Ramos (cell line): Measurements from ENCODE around the gene TCF20.

Experiments
- in situ Hi-C: fragments of 300-500 bp; cut with MboI; formaldehyde crosslinking; loops from one replicate; pipeline ENCODE4 v1.14.3; 2022; ENCODE audit warnings: low sequenced_read_pairs; ENCODE audit not compliant: unreplicated experiment

The TCF20 gene

DNA sequence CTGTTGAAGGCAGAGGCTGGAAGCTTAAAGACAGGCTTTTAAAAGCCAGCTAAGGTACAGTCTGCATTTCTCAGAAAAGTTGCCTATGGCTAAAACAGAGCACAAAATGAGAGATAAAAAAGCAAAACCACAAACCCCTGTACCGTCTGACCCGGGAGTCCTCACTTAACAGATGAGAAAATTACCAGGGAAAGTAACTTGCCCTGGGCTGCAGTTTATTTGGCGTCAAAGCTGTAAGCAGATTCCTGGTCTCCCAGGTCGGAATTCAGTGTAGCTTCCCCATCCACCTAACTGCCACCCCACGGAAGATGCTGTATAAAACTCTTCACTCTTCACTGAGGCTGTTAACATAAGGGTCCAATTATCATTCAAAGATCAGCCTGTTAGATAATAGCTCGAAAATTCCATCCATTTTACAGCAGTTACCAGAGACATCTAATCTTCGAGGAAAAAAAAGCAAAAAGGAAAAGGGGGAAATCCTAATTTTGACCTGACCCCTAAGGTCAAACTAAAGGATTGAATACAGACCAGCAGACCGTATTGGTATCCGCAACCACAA is 1.5 kb downstream of the TCF20 start:
- in situ Hi-C loops: no loop called here

DNA sequence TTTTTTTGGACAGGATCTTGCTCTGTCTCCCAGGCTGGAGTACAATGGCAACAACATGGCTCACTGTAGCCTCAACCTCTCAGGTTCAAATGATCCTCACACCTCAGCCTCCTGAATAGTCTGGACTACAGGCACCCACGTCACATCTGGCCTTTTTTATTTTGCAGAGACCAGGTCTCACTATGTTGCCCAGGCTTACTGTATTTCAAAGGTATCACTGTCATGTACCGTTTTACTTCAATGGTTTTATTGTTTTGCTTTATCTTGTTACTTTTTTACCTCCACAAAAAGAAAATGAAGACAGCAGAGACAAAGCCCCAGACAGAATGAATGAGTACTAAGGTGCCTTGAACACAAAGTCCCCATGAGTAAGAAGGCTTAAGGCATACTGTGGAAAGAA is 5.1 kb downstream of the TCF20 start:
- in situ Hi-C loops: no loop called here

DNA sequence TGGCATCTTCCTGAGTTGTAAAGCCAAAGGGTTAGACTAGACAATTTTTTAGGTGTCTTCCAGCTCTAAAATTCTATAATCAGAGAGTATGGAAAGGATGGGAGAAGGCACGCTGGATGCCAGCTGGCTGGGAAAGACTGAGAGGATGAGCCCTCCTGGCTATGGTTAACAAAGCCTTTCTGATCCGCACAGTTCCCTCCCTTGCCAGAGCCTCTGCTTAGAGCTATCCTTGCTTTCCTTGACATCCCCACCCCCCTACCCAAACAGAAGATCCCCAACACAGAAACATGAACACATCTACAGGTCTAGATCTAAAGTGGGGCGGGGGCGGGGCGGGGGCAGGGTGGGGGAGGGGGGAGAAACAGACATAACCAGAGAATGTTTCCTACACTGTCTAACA is 6.5 kb downstream of the TCF20 start:
- in situ Hi-C loops: no loop called here

DNA sequence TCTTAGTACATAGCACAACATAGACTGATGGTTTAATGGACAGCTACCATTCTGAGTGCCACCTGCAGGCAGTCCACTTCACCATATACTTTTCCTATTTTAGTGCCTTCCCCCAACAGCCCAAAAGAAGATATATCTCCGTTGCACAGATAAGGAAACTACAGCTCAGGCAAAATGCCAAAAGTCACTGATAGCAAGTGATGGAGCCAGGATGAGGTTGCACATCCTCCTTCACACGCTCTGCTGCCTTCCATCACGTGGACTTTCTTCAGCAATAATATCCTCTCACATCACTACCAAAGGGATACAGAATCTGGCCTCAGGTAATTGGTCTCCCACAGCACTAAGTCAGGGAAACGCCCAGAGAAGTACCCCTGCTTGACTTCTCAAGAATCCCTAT is 7.5 kb downstream of the TCF20 start:
- in situ Hi-C loops: no loop called here

DNA sequence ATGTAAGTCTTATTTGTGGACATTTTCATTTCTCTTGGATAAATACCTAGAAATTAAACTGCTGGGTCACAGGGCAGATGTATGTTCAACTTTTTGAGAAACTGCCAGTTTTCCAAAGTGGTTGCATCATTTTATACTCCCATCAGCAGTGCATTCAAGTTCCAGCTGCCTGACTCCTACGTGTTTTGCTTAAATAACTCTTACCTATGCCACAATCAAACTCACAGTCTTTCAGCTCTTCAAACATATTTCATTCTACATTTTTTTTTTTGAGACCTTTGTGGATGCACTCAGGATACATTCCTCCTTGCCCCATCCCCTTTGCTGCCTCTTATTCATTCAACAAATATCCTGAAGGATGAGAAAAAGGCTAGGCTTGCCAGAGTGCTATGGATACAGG is 9.2 kb downstream of the TCF20 start:
- in situ Hi-C loops: no loop called here

DNA sequence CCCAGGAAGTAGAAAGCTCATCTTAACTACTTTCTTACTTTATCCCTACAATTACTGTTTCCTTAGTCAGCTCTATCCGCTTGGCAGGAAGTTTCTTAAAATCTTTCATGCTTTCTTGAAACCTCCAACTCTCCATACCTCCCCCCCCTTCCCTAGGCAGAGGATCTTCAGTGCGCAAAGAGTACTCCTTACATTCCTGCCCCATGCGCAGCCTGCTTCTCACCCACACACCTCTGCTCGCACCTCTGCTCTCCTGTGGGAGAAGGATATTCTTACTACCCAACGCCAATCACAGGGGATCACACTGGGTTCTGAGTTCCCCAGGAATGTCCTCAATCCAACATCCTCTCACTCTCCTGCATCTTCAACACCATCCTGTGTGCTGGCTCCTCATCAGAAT is 12.3 kb downstream of the TCF20 start:
- in situ Hi-C loops: no loop called here

DNA sequence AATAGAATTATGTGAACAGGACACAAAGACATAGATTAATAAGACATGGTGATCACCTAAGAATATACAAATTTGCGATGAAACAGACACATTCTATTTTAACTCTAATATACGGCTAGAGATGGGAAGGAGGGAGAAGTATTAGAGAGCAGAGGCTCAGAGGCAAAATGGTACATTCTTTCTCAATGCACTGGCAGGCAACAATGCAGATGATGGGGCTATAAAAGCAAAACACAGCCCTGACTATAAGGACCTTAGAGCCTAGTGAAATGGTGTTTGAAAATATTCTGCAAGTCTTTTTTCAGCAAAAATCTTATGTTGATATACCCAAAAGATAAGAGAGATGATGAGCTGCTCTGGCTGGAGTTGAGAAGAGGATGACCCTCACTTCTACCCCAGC is 13.1 kb downstream of the TCF20 start:
- in situ Hi-C loops: no loop called here

DNA sequence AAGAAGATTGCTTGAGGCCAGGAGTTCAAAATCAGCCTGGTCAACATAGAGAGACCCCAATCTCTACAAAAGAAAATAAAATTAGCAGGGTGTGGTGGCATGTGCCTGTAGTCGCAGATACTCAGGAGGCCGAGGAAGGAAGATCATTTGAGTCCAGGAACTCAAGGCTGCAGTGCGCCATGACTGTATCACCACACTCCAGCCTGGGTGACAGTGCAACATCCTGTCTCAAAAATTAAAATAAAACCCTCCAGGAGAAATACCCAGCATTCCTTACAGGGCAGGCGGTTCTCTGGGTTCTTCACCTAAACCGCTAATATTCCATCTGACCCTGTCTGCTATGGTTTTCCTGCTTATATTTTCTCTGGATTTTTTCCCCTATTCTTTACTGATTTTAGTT is 13.5 kb downstream of the TCF20 start:
- in situ Hi-C loops: no loop called here

DNA sequence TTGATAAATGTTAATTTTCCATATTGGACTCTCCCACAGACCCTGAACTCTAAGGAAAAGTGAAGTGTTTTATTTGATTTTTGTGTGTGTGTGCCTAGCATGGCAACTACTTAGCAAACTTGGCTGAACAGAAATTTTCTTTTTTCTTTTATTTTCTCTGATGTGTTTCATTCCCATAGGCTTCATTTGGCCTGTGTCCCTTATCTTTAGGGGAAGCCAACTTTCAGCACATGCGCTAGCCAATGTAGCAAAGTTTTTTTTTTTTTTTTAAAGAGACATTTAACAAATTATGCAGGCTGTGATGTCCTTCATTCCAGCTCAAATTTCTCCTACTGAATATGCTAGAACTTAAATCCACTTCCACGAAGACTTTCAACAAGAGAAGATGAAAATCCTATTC is 14.2 kb downstream of the TCF20 start:
- in situ Hi-C loops: no loop called here

DNA sequence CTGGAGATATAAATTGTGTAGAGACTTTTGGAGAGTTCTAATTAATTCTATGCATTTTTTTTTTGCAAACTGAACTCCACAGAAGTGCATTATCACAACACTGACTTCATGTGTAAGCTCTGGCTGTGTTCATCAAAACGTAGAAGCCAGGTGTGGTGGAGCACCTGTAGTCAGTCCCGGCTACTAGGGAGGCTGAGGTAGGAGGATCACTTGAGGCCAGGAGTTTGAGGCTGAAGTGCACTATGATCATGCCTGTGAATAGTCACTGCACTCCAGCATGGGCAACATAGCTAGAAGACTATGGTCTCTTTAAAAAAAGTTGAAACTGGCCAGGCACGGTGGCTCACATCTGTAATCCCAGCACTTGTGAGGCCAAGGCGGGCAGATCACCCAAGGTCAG is 20.6 kb downstream of the TCF20 start:
- in situ Hi-C loops: no loop called here

DNA sequence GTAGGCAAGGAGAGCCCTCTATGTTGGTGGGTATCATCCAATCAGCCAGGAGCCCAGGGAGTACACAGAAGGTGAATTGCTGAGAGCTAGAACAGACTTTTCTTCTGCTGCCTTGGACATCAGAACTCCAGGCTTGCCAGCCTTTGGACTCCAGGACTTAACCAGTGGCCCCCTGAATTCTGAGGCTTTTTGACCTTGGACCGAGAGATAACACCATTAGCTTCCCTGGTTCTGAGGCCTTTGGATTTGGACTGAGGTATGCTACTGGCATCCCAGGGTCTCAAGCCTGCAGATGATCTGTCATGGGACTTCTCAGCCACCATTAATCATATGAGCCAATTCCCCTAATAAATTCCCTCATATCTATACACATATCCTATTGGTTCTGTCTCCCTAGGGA is 21.5 kb downstream of the TCF20 start:
- in situ Hi-C loops: no loop called here

DNA sequence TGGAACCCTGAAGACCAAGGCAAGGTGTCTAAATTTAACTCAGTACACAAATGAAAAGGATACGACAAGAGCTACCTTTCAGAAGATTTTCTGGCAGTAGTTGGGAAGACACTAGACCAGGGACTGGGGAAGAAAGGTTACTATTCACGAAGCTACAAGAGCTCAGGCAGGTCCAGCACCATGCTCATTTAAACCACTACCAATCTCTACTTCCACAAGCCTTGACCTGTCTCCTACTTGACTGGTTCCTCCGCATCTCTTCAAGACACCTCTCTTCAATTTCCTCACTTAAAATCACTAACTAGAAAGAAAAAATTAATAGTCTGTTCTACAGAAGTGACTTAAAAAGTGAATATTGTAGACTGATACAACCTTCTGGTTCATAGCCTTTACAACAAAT is 22.9 kb downstream of the TCF20 start:
- in situ Hi-C loops: no loop called here

DNA sequence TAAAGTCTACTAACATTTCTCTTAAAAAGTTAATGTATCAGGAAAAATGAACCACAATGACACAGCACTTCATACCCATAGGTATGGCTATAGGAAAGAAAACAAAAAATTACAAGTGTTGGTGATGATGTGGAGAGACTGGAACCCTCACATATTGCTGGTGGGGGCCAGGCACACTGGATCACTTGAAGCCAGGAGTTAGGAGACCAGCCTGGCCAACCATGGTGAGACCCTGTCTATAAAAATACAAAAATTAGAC is 26.7 kb downstream of the TCF20 start:
- in situ Hi-C loops: no loop called here

DNA sequence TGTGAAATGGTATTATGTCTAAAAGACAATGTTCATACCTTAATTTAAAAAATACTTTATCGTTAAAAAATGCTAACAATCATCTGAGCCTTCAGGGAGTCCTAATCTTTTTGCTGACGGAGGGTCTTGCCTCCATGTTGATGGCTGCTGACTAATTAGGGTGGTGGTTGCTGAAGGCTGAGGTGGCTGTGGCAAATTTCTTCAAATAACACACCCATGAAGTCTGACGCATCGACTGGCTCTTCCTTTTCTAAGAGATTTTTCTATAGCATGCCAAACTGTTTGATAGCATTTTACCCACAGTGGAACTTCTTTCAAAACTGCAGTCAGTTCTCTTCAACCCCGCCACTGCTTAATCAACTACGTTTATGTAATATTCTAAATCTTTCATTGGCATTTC is 33.6 kb downstream of the TCF20 start:
- in situ Hi-C loops: no loop called here

DNA sequence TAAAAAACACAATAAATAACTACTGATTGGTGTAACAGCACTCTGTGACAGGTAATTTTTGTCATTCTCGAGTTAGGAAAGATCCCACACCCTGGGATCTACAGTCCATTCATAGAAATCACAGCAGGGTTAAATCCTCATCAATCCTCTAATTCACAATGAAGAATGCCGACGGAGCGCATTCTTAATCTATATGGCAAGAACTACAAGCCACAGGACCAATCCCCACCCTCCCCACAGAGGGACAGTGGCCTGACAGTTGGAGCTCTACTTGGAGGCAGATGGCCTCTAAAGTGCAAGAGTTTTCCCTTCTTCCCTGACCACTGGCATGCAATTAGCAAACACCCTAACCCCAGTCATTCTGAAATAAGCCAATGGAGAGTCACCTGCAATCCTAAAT is 34.2 kb downstream of the TCF20 start:
- in situ Hi-C loops: no loop called here

DNA sequence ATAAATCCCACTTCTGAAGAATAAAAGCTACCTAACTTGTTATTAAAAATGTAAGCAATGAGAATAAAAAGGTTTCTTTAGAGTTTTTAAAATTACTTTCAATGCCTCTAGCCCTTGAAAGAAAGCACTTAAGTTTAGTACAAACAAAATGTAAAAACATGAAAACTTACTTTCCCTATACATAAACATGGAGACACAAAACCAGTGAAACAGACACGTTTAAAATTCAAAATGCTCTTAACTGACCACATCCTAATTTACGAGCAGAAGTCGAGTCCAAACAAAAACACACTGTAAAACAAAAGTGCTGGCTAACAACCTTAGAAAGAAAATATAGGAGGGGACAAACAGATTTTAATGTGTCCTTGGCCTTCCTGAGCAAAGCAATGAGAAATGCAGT is 36.6 kb downstream of the TCF20 start:
- in situ Hi-C loops: no loop called here

DNA sequence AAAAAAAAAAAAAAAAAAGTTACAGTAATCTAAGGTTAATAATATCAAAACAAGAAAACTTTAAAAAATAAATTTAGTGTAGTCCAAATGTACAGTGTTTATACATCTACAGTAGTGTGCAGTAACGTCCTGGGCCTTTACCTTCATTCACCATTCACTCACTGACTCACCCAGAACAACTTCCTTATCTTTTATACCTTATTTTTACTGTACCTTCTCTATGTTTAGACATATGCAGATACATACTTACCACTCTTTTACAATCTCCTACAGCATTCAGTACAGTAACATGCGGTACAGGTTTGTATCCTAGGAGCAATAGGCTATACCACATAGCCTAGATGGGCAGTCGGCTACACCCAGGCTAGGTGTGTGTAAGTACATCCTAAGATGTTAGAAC is 38.5 kb downstream of the TCF20 start:
- in situ Hi-C loops: no loop called here

DNA sequence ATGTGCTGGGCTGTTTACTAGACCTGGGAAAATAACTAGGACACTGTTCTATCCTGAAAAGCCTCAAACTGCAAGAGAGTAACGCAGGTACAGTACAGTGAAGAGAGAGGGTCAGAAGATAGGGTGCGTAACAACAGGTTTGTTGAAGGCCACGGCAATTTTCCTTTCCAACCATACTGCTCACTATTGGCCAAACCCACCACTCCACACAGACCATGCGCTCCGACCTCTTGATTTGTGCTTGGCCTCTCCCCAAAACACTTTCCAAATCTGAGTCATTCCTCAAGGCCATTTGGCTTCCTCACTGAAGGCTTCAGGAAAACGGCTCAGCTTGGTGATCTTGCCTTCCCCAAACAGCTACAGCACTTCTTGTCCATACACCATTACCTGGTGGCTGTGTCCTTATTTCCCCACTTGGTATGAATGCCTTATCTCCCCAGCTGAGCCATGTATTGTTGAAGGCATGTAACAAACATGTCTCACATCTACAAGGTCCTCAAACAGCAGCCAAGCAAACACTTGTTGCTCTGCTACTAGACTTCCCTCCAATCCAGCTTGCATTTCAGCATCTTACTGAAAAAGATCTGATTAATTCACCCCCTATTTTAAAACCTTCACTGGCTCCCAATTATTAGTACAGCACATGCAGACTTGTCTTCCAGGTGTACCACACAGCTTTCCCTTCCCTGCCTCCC is 40.9 kb downstream of the TCF20 start:
- in situ Hi-C loops: no loop called here

DNA sequence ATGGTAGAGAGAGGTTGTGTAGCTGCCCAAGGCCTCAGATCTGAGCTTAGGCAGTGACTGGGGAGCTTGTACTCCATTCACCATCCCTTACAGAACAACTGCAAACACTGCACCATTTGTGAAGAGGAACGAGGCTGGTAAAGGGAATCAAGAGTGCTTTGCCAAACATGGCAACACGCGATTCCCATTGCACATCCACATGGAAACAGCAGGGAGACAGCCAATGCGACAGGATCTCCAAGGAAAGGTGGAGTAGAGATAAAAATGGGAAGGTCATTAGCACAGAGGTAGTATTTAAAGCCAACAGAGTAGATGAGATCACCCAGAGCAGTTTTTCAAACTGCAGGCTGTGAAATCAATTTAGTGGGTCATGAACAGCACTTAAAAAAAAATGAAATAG is 42.0 kb downstream of the TCF20 start:
- in situ Hi-C loops: no loop called here

DNA sequence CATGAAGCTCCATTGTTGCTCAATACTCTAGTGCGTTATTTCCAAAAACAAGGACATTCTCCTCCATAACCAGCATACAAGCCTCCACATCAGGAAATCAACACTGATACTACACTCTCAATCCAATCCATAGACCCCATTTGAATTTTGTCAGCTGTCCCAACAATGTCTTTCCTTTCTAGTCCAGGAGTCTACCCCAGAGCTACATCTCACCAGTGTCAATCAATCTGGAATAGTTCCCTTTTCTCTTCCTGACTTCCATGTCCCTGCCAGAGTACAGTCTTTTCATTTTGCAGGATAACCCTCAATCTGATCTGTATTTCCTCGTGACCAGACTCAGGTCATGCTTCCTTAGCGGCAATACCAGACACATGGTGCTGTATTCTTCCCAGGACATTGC is 43.0 kb downstream of the TCF20 start:
- in situ Hi-C loops: no loop called here

DNA sequence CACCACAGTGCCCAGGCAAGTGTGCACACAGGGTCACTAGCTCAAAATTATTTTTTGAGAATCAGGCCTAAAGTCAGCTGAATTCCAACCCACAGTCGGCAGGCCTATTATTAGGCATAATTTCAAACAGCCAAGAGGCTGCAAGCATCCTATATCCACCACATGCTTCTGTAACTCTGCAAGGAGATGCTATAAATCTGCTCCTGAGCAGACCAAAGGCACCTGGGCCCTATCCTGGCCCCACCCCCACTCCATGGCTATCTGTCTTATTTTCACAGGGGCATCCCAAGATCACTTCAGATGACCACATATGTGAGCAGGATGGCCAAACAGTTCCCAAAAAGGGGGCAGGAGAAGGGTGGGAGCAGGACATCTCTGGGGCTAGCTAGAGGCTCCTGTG is 44.6 kb downstream of the TCF20 start:
- in situ Hi-C loops: no loop called here

DNA sequence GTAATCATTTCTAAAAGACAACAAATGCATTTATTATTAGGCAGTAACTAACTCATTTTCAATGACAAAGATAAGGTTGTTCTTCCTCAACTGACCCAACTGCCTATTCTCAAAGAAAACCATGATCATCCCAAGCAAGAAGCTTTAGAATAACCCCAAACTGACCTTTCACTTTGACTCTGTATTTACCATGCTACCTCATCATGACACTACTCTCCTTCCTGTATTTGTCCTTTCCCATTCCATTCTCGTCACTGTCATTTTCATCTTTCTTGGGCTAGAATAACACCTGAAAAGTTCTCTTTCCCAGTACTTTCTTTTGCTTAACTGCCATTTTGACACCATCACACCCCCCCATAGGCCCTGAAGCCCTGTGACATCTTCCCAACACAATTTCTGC is 48.3 kb downstream of the TCF20 start:
- in situ Hi-C loops: no loop called here
